ENCODE measurements around the gene UGT2B7. TPM values are rescaled to one million over a fixed set of nuclear protein-coding genes. Genes with fewer than 3 reads are reported as not detected.
A peak's percentile ranks its signal among the peaks of the same experiment; 100 is the strongest.

Gene UGT2B7
- total RNA-seq, 6 experiments from 2014 or later = 88.5 to 377 (median 241) TPM

- TF ChIP-seq CTCF (IDR thresholded peaks at IDR 0.05) (no peak), POLR2A (IDR thresholded peaks at IDR 0.05) (no peak)
- Histone ChIP-seq H3K9me3 (no peaks in the 10 kb centered on the region), H3K27me3 (no peaks in the 10 kb centered on the region), H3K36me3 (no peaks in the 10 kb centered on the region), H3K27ac (no peak overlapping the region), H3K4me3 (no peak overlapping the region), H3K4me1 (no peaks in the 10 kb centered on the region)
- ATAC-seq (peak in 3 of 4 donors; percentile 23 to 62 (median 37)), DNase-seq (peak; percentile 29 to 47 (median 31))
- 61% methylated on average over 4 of the region's 4 CpGs for WGBS (ENCODE audit: insufficient coverage, low coverage, low lambda C conversion rate, missing lambda C conversion rate)
- intact Hi-C loops (cut with DNase I) = no loop called here
Measured at GRCh38 chr4:69147334-69147733, 51.1 kb downstream of the UGT2B7 start.

GRCh38 chr4:69154021-69154420 lies 57.7 kb downstream of the UGT2B7 start:
- Histone ChIP-seq H3K9me3 (no peaks in the 10 kb centered on the region), H3K27me3 (no peaks in the 10 kb centered on the region), H3K36me3 (no peaks in the 10 kb centered on the region), H3K4me1 (no peaks in the 10 kb centered on the region), H3K4me3 (no peak overlapping the region), H3K27ac (no peak overlapping the region)
- intact Hi-C loops (cut with DNase I) = no loop called here
- DNase-seq (no peak), ATAC-seq (no peak)
- TF ChIP-seq POLR2A (IDR thresholded peaks at IDR 0.05) (no peak), CTCF (IDR thresholded peaks at IDR 0.05) (no peak)
- WGBS (ENCODE audit: insufficient coverage, low coverage, low lambda C conversion rate, missing lambda C conversion rate) = 64% methylated on average over 4 of the region's 4 CpGs

- peak in 3 of 4 donors; percentile 23 to 41 (median 28) for TF ChIP-seq CTCF (IDR thresholded peaks at IDR 0.05)
- TF ChIP-seq POLR2A (IDR thresholded peaks at IDR 0.05) = no peak
- no peaks in the 10 kb centered on the region for H3K36me3 ChIP-seq
- H3K4me1 ChIP-seq = no peaks in the 10 kb centered on the region
- H3K27ac ChIP-seq = no peak overlapping the region
- no CpG with 5 or more reads among the region's 2 CpGs for WGBS (ENCODE audit: insufficient coverage, low coverage, low lambda C conversion rate, missing lambda C conversion rate)
- intact Hi-C loops (cut with DNase I) = no loop called here
- H3K27me3 ChIP-seq = no peaks in the 10 kb centered on the region
- H3K4me3 ChIP-seq = no peak overlapping the region
- no peak for DNase-seq
- peak in 3 of 4 donors; percentile 32 to 79 (median 74) for ATAC-seq
- no peaks in the 10 kb centered on the region for H3K9me3 ChIP-seq
Measured at GRCh38 chr4:69156913-69157312, 60.6 kb downstream of the UGT2B7 start.

Other genes starting within 250 kb of the UGT2B7 start
- 10 to 100 TPM; 17.5 to 45.2 (median 30.9) TPM for gene UGT2A3, start 144.7 kb upstream of the UGT2B7 start, total RNA-seq
- gene UGT2B11, start 118.3 kb downstream of the UGT2B7 start, total RNA-seq = 1 to 10 TPM in 3 of 6 experiments, under 1 TPM in 3; 0.29 to 1.4 (median 1.1) TPM
- not detected for gene UGT2B28, start 184.0 kb downstream of the UGT2B7 start, total RNA-seq